ENCODE results near the gene NRG2.

NRG2 gene

GRCh38 chr5:139964266-139964993, 78.7 kb downstream of the NRG2 start:
- TF ChIP-seq ARNTL (CRISPR knock-in tag; IDR thresholded peaks at IDR 0.05; ENCODE audit: borderline replicate concordance, low read depth) (no peak), TCF4 (CRISPR knock-in tag; IDR thresholded peaks at IDR 0.05; ENCODE audit: borderline replicate concordance) (no peak), TOX (CRISPR knock-in tag; IDR thresholded peaks at IDR 0.05; ENCODE audit: borderline replicate concordance) (no peak)
- no peak for ATAC-seq

DNA sequence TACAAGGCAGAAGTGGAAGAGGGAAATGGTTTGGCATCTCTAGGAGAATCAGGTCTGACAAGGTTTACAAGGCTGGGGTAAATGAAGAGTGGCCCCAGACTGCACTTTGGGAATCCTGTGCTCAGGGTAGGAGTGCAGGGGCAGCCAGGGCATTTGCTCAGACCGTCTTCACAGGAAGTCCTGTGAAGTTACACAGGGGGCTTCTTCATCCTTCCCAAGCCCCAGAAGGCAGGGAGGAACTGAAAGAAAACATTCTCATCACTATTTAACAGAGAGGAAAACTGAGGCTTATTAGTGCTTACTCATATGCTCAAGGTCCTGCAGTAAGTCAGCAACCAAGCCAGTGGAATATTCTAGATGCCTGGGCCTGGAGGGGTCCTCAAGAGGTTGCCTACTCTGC, 80.7 kb downstream of the NRG2 start:
- ATAC-seq, result no peak
- TF ChIP-seq ARNTL (CRISPR knock-in tag; IDR thresholded peaks at IDR 0.05; ENCODE audit: borderline replicate concordance, low read depth), result no peak
- TF ChIP-seq, protein P1, sequence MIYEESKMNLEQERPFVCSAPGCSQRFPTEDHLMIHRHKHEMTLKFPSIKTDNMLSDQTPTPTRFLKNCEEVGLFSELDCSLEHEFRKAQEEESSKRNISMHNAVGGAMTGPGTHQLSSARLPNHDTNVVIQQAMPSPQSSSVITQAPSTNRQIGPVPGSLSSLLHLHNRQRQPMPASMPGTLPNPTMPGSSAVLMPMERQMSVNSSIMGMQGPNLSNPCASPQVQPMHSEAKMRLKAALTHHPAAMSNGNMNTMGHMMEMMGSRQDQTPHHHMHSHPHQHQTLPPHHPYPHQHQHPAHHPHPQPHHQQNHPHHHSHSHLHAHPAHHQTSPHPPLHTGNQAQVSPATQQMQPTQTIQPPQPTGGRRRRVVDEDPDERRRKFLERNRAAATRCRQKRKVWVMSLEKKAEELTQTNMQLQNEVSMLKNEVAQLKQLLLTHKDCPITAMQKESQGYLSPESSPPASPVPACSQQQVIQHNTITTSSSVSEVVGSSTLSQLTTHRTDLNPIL (CRISPR knock-in tag; IDR thresholded peaks at IDR 0.05; ENCODE audit: low read depth), result no peak
- no peak for TF ChIP-seq TOX (CRISPR knock-in tag; IDR thresholded peaks at IDR 0.05; ENCODE audit: borderline replicate concordance)
- no peak for TF ChIP-seq ZFP30 (CRISPR knock-in tag; IDR thresholded peaks at IDR 0.05)
- TF ChIP-seq ESRRG (CRISPR knock-in tag; IDR thresholded peaks at IDR 0.05), result no peak
- TF ChIP-seq ISL1 (CRISPR knock-in tag; IDR thresholded peaks at IDR 0.05), result no peak
- no peak for TF ChIP-seq ZC3H10 (CRISPR knock-in tag; IDR thresholded peaks at IDR 0.05)
- TF ChIP-seq RARB (CRISPR knock-in tag; IDR thresholded peaks at IDR 0.05), result no peak
- TF ChIP-seq ZFP3 (CRISPR knock-in tag; IDR thresholded peaks at IDR 0.05), result no peak

GRCh38 chr5:139961435-139962157, 81.5 kb downstream of the NRG2 start:
- ATAC-seq, result no peak
- no peak for TF ChIP-seq ZFP3 (CRISPR knock-in tag; IDR thresholded peaks at IDR 0.05)
- TF ChIP-seq ESRRG (CRISPR knock-in tag; IDR thresholded peaks at IDR 0.05), result no peak
- no peak for TF ChIP-seq ZNF70 (CRISPR knock-in tag; IDR thresholded peaks at IDR 0.05)
- no peak for TF ChIP-seq TOX (CRISPR knock-in tag; IDR thresholded peaks at IDR 0.05; ENCODE audit: borderline replicate concordance)
- TF ChIP-seq SNAI2 (CRISPR knock-in tag; IDR thresholded peaks at IDR 0.05), result no peak
- no peak for TF ChIP-seq GLIS3 (CRISPR knock-in tag; IDR thresholded peaks at IDR 0.05)
- TF ChIP-seq ZFP30 (CRISPR knock-in tag; IDR thresholded peaks at IDR 0.05), result no peak
- no peak for TF ChIP-seq PPARA (CRISPR knock-in tag; IDR thresholded peaks at IDR 0.05; ENCODE audit: borderline replicate concordance)
- TF ChIP-seq TSHZ2 (CRISPR knock-in tag; IDR thresholded peaks at IDR 0.05), result no peak
- TF ChIP-seq, protein P1 (CRISPR knock-in tag; IDR thresholded peaks at IDR 0.05; ENCODE audit: low read depth), result no peak
- TF ChIP-seq OSR1 (CRISPR knock-in tag; IDR thresholded peaks at IDR 0.05), result no peak
- TF ChIP-seq RARB (CRISPR knock-in tag; IDR thresholded peaks at IDR 0.05), result no peak

GRCh38 chr5:139960723-139961383, 82.2 kb downstream of the NRG2 start:
- TF ChIP-seq ESRRG (CRISPR knock-in tag; IDR thresholded peaks at IDR 0.05), result no peak
- no peak for ATAC-seq

DNA sequence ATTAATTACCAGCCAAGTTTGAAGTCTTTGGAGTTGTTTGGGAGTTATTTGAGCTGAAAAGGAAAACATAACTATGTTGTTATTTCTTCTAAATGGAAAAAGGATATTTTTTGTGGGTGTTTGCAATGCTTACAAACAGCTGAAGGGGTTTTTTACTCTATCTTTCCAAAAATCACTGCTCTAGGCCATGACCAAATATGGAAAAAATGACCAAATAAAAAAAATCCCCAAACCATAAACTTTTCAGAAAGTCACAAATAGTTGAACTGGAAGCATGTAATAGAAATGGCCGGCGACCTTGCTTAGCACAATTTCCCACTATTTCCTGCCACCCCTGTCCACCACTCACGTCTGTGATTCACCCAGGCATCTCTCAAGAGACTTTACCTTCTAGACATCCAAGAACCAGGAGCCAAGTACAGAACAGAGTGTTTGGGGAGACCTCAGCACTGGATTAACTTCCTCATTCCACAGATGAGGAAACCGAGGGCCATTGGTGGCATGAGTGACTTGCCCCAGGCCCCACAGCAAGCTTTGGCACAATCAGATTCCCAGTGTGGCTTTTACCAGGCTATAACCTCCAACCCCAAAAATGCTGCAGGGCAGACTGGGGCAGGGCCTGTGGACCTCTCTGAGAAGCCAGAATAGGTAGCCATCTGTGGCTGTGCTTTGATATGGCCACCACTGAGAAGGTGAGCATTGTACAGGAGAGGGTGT, 84.5 kb downstream of the NRG2 start:
- no peak for ATAC-seq
- no peak for TF ChIP-seq TSHZ2 (CRISPR knock-in tag; IDR thresholded peaks at IDR 0.05)
- no peak for TF ChIP-seq ZC3H10 (CRISPR knock-in tag; IDR thresholded peaks at IDR 0.05)
- no peak for TF ChIP-seq BACH2 (CRISPR knock-in tag; IDR thresholded peaks at IDR 0.05; ENCODE audit: borderline replicate concordance)
- no peak for TF ChIP-seq ARNTL (CRISPR knock-in tag; IDR thresholded peaks at IDR 0.05; ENCODE audit: borderline replicate concordance, low read depth)
- no peak for TF ChIP-seq ZFP3 (CRISPR knock-in tag; IDR thresholded peaks at IDR 0.05)
- no peak for TF ChIP-seq PPARA (CRISPR knock-in tag; IDR thresholded peaks at IDR 0.05; ENCODE audit: borderline replicate concordance)
- no peak for TF ChIP-seq GLIS3 (CRISPR knock-in tag; IDR thresholded peaks at IDR 0.05)
- TF ChIP-seq, protein P2, sequence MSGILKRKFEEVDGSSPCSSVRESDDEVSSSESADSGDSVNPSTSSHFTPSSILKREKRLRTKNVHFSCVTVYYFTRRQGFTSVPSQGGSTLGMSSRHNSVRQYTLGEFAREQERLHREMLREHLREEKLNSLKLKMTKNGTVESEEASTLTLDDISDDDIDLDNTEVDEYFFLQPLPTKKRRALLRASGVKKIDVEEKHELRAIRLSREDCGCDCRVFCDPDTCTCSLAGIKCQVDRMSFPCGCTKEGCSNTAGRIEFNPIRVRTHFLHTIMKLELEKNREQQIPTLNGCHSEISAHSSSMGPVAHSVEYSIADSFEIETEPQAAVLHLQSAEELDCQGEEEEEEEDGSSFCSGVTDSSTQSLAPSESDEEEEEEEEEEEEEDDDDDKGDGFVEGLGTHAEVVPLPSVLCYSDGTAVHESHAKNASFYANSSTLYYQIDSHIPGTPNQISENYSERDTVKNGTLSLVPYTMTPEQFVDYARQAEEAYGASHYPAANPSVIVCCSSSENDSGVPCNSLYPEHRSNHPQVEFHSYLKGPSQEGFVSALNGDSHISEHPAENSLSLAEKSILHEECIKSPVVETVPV (CRISPR knock-in tag; IDR thresholded peaks at IDR 0.05), result no peak
- TF ChIP-seq, protein P1 (CRISPR knock-in tag; IDR thresholded peaks at IDR 0.05; ENCODE audit: low read depth), result no peak
- TF ChIP-seq ESRRG (CRISPR knock-in tag; IDR thresholded peaks at IDR 0.05), result no peak
